Germinal center (tissue), 1 donor: ENCODE results near the gene LYPD6B.

Experiments used
- DNase-seq: peaks from one replicate; pipeline ENCODE4 v3.0.0; 2012; ENCODE audit warnings: mixed read lengths, low spot score

The LYPD6B gene

DNA sequence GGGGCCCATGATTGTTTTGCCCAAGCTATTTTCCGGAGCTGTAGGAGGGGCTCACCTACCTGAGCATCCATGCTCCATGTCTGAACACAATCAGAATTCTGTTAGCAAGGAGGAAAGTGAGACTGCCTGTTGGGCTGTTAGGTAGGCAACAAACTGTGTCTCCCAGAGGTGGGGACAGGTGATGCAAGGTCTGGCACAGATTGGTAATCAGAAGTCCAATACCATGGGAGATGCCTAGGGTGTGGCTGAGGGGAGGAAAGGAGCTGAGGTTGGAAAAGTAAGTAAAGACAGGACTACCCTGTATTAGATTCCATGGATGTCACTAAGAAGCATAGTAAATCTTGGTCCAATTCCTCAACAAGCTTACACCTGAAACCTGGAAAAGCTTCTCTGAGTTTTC, 3.0 kb downstream of the LYPD6B start:
- DNase-seq, result no peak

DNA sequence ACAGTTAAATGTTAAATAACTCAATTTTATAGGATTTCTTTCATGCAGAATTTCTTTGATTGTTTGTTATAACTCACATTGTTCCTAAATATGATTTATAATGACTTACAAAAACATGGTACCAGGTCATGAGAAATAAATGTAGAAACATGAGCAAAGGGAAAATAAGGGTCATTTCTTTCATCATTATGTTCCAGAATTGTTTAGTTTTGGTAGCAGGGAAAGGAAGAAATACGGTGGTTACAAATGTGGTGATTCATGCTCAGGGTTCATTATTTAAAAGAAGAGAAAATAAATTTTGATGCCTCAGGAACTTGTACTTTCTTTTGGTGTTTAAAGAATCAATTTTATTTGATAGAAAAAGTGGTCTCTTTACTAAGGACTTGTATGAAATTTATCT, 4.4 kb downstream of the LYPD6B start:
- no peak for DNase-seq

DNA sequence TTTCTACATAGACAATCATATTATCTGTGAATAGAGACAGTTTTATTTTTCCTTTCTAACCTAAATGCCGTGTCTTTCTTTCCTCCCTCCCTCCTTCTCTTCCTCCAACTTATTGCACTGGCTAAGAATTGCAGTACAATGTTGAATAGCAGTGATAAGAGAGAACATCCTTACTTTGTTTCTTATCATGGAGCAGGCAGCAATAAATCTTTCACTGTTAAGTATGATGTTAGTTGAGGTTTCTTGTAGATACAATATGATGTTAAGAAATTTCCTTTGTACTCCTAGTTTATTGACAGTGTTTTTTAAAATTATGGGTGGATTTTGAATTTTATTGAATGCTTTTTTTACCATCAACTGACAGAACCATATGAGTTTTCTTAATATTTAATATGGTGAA, 6.0 kb downstream of the LYPD6B start:
- no peak for DNase-seq

GRCh38 chr2:149047118-149047517, 8.6 kb downstream of the LYPD6B start:
- DNase-seq, result no peak

- no peak for DNase-seq
Measured at GRCh38 chr2:149049142-149049541, 10.6 kb downstream of the LYPD6B start.

GRCh38 chr2:149050188-149050587, 11.7 kb downstream of the LYPD6B start:
- no peak for DNase-seq

DNA sequence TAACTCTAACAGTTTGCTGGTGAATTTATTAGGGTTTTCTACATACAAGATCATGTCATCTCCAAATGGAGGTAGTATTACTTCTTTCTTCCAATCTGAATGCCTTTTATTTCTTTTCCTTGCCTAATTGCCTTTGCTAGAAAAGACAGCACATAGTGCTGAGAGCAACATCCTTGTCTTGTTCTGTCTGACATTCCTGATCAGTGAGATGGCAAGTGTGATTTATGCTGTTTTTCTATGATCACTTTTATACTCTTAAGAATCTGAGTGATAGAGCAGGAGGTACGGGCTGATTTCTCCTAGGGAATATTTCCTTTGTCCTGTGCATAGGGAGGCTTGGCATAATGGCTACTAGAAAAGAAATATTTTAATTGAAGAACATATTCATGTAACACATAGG, 17.3 kb downstream of the LYPD6B start:
- DNase-seq, result no peak

- DNase-seq, result no peak
Measured at GRCh38 chr2:149056541-149057255, 18.2 kb downstream of the LYPD6B start.

DNA sequence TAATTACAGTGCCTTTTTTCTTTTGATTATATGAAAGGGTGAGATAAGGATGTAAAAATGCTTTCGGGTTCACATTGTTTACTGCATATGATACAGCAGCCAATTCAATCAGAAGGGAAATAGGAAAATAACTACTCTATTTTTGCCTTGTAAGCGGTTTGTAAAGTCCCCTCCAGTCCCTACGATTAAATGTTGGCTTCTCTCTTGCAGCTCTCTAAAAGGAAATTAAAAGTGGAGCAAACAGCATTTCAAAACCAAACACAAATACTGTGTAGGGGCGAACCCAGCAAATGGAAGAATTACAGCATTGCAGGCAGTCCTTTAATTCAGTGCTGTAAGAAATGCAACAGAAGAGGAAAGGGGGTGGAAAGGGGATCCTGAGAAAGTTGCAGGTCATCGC, 18.9 kb downstream of the LYPD6B start:
- DNase-seq, result no peak

DNA sequence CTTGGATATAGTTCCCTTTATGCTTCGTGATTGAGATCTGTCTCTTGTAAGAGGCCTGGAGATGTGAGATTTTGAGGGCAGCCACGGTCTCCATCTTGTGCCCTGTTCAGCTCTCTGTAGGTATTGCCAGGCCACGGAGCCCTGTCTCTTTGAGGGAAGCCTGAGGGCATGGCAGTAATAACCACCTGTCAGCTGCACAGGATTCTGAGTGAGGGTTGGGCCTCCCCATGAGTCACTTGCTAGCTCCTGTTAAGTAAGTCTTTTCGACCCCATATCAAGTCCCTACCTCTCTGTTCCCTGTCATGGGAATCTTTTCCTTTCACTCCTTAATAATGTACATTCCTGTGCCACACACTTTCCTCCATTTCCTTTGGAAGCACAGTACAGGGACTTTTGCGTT, 20.4 kb downstream of the LYPD6B start:
- DNase-seq, result no peak

DNA sequence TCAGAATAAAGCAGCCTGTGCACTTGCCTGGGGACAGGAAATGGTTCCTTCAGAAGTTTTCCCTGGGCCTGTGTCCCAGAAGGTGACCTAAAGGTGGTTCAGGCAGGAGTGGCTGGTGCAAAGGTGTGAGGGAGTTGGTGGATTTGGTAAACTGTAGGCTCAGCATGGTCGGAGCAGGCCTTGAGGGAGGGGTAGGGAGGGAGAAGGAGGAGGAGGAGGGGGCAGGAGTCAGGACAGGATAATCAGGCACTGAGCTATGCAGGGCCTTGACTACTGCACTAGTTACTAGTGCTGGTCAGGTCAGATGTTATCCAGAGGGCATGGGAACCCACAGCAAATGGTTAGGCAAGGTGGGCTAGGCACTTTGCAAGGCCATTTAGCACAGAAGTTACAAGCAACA, 21.3 kb downstream of the LYPD6B start:
- DNase-seq, result no peak

DNA sequence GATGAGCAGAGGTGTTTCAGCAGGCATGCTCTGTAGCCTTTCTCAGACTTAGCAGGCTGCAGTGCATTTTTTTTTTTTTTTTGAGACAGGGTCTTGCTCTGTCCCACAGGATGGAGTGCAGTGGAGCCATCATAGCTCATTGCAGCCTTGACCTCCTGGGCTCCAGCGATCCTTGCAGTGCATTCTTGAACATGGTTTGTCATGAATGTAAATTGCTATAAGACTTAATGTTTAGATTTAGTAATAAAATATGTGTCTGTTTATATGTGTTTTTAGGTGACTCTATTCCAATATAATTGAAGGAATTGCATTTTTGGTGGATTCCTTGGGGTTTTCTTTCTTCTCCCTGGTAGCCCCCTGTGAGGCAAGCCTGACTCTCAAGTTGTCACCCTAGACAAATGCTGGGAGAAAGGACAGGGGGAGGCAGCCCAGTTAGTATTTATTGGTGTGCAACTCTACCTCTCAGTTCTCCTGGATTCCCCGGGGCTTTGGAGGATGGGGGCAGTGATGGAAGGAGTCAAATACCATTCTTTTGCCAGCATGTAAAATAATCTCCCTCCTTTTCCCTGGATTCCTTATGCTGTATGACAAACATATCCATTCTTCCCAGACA, 22.7 kb downstream of the LYPD6B start:
- DNase-seq, result no peak

- no peak for DNase-seq
Measured at GRCh38 chr2:149062531-149062930, 24.0 kb downstream of the LYPD6B start.

- no peak for DNase-seq
Measured at GRCh38 chr2:149063177-149063576, 24.7 kb downstream of the LYPD6B start.

GRCh38 chr2:149064365-149064841, 25.9 kb downstream of the LYPD6B start:
- no peak for DNase-seq

DNA sequence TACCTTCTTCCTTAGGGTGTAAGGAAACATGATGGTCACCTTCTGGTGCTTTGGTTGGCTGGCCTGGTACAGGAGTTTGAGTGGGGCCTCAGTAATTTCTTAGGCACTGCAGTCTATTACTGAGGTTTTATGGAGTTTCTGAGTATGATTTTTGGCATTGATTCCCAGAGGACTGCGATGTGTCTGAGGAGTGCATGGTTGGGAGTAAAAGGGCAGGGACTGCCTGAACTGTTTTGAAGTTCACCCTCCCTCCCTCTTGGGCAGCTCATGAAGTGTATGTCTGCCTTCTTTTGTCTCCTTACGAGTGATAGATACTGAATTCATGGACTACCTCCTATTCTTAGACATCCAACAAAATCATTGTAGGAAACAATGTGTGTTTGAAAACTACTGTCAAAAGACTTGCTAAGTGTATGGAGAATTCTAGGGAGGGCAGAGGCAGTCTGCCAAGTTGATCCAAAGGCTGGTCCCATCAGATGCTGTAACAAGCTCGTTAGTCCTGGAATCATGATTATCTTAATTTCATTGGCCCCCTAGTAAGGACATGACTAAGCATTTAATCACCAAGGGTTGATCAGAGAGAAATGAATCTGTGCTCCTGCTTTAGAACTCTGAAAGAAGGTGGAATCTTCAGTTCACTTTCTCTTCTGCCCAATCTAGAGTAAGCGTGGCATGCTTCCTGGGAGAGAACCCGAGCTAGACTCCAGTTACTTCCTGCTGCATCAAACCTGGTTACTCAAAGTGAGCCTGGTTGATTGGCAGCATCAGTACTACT, 26.5 kb downstream of the LYPD6B start:
- no peak for DNase-seq

DNA sequence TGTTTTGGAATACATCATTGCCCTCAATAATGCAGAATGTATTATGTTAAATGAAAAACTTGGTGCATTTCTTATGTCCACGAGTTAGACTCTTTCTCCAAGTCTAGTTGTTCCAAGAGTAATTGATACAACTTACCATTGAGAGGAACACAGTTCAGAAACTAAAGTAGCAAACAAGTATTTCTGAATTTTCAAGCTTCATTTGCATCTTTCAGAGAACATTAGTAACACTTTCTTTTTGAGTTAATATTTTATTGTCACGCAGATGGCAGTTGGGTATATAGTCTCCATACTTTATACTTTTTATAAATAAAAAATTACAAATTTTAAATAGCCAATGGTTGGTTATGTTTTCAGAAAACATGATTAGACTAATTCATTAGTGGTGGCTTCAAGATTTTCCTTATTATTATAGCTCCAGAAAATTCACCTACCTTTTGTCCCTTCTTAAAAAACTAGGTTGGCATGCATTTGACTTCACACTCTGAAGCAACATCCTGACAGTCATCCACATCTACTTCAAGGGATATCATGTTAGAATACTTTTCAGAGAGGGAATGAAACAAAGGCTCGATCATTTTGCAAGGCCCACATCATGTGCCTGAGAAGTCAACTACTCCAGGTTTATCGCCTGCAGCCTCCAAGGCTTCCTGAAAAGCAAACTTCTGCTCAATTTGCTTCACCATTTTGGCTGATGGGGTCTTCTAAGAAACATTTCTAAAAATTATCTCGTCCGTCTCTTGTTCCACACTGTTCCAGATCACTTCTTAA, 29.9 kb downstream of the LYPD6B start:
- DNase-seq, result no peak

- no peak for DNase-seq
Measured at GRCh38 chr2:149068996-149069888, 30.7 kb downstream of the LYPD6B start.

DNA sequence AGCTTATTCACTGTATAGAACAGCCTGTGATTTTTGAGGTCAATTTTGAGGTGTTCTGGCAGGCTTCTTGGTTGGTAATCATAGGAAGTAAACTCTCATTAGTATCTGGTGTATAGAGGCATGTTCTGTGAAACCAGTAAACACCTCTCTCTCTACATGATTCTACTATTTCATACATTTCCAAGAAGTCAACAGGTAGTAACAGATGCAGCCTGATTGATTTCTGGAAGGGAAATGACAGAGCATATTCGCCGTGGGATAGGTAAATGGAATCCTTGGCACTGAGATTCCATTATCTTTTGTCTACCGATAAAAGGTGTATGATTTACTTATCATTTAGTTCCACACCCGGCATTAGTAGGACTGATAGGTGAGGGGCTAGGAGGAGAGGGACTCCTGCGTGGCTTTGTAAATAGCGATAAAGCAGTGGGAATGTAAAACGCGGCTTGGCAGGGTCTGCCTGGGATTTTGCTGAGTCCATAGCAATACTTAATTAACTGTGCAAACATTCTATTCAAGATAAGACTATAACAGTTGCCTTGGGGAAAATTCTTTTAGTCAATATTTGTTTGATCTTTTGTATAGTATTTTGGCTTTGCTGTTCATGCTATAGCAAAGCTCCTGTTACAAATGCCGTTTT, 32.3 kb downstream of the LYPD6B start:
- no peak for DNase-seq

DNA sequence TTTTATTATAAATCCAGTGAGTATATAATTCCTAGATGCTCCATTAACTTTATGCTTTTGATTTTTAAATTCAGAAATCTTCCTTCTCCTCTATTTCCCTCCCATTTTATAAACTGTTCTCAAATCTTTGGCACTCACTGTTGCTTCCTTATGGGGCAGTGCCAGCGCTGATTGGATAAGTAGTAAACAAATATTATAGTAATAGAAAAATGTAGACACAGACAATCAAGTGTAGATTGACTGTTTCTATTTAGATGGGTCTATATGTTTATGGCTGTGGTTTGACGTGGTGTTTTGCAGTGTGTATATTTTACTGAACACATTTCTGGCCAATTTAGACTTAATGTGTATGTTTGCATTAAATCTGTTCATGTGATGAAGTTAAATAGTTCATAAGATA, 36.6 kb downstream of the LYPD6B start:
- no peak for DNase-seq

DNA sequence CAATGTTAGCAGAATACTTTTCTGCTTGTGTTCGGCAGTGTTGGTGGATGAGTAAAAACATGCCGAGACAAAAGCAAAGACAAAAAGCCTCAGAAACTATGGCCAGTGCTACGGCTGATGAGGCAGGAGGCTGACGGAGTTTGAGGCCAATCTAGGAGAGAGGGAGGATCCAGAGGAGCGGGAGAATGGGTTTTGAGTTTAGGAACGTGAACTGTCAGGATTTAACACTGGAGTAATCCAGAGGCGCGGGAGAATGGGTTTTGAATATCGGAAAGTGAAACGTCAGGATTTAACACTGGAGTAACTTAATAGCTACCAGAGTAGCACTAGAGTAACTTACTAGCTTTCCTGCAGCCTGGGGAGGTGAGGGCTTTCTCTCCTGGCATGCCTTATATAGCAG, 37.4 kb downstream of the LYPD6B start:
- no peak for DNase-seq
